Smooth muscle cell (in vitro differentiated cells): ENCODE measurements around the gene LTN1. TPM values are rescaled to one million over a fixed set of nuclear protein-coding genes. Genes with fewer than 3 reads are reported as not detected.

Experiments used
- polyA plus RNA-seq: library from polyadenylated mRNA; unstranded; fragments of >200 nt; fragmentation: Nextera tagmentation; extraction: Ambion mirVana; gene quantifications from 2 replicates; pipeline ENCODE4 v1.2.1, GENCODE V29; 2016
- total RNA-seq: library from RNA; depleted of rRNA; stranded (reverse); fragments of >200 nt; gene quantifications from 2 replicates; pipeline ENCODE4 v1.2.3, GENCODE V29; 2014

Gene LTN1
- total and polyA plus RNA-seq, 2 experiments from 2014 or later, result 10.2 to 44.4 TPM

Other genes with a start within 250 kb of the LTN1 start
- 6.1 and 11.8 TPM in 2 replicates for gene RWDD2B, start 26.5 kb upstream of the LTN1 start, total RNA-seq
- 4.3 and 4.4 TPM in 2 replicates for gene RWDD2B, start 26.5 kb upstream of the LTN1 start, polyA plus RNA-seq
- 36.2 and 37.0 TPM in 2 replicates for gene USP16, start 31.8 kb upstream of the LTN1 start, total RNA-seq
- 24.8 and 25.9 TPM in 2 replicates for gene USP16, start 31.8 kb upstream of the LTN1 start, polyA plus RNA-seq
- 184 and 210 TPM in 2 replicates for gene CCT8, start 80.8 kb upstream of the LTN1 start, total RNA-seq
- 118 and 125 TPM in 2 replicates for gene CCT8, start 80.8 kb upstream of the LTN1 start, polyA plus RNA-seq
- 1.3 and 2.5 TPM in 2 replicates for gene MAP3K7CL, start 137.8 kb upstream of the LTN1 start, total RNA-seq
- gene MAP3K7CL, start 137.8 kb upstream of the LTN1 start, polyA plus RNA-seq, result 3.0 and 3.7 TPM in 2 replicates